SK-N-MC (cell line): Measurements from ENCODE around the gene SSR4.

ENCODE experiments used
- EZH2 ChIP-seq: fragments of 200-600 bp; sonication (generic); IDR thresholded peaks from one replicate; pipeline ENCODE4 v1.6.1; 2017; ENCODE audit warnings: antibody characterized with exemption
- FOXP2 ChIP-seq: optimal IDR thresholded peaks from 2 replicates; pipeline ENCODE3; 2011; ENCODE audit warnings: mild to moderate bottlenecking, moderate library complexity; ENCODE audit not compliant: insufficient read depth; ENCODE audit errors: extremely low read length, control extremely low read depth
- POLR2AphosphoS5 ChIP-seq: IDR thresholded peaks from 2 replicates; pipeline ENCODE4 v1.6.1; 2012; ENCODE audit warnings: mild to moderate bottlenecking, low read depth, low read length, borderline replicate concordance

GRCh38 chrX:153804100-153804595, 9.7 kb downstream of the SSR4 start:
- no peak for TF ChIP-seq EZH2
- TF ChIP-seq FOXP2 = no peak
- no peak for TF ChIP-seq POLR2AphosphoS5
